HepG2 (cell line): ENCODE measurements around the gene ZBTB14. TPM values are rescaled to one million over a fixed set of nuclear protein-coding genes. Genes with fewer than 3 reads are reported as not detected.

Experiments
- BORCS8-MEF2B ChIP-seq: sonication (generic); formaldehyde crosslinking; IDR thresholded peaks from 2 replicates; pipeline ENCODE4 v1.8.0; 2022; ENCODE audit warnings: mild to moderate bottlenecking, missing genetic modification reagents
- FOSL1 ChIP-seq: sonication (generic); formaldehyde crosslinking; IDR thresholded peaks from 2 replicates; pipeline ENCODE4 v1.9.0; 2021; ENCODE audit warnings: missing genetic modification reagents, borderline replicate concordance
- PAXIP1 ChIP-seq: sonication (generic); formaldehyde crosslinking; conservative IDR thresholded peaks from 2 replicates; pipeline ENCODE4 v1.4.0; 2020; ENCODE audit warnings: mild to moderate bottlenecking, missing genetic modification reagents, moderate library complexity
- PRDM15 ChIP-seq: sonication (generic); formaldehyde crosslinking; IDR thresholded peaks from 2 replicates; pipeline ENCODE4 v1.4.0; 2020; ENCODE audit warnings: missing genetic modification reagents
- SIX4 ChIP-seq: sonication (generic); formaldehyde crosslinking; IDR thresholded peaks from 2 replicates; pipeline ENCODE4 v1.4.0; 2020; ENCODE audit warnings: missing genetic modification reagents
- SKIL ChIP-seq: sonication (generic); formaldehyde crosslinking; IDR thresholded peaks from 2 replicates; pipeline ENCODE4 v1.8.0; 2022; ENCODE audit warnings: missing genetic modification reagents, mild to moderate bottlenecking, moderate library complexity, borderline replicate concordance
- ZFP62 ChIP-seq: sonication (generic); formaldehyde crosslinking; IDR thresholded peaks from 2 replicates; pipeline ENCODE4 v1.4.0; 2020; ENCODE audit warnings: missing genetic modification reagents
- ZFP90 ChIP-seq: sonication (generic); formaldehyde crosslinking; IDR thresholded peaks from 2 replicates; pipeline ENCODE4 v1.8.0; 2022; ENCODE audit warnings: missing genetic modification reagents, mild to moderate bottlenecking, inconsistent platforms, borderline replicate concordance
- ZNF367 ChIP-seq: sonication (generic); formaldehyde crosslinking; IDR thresholded peaks from 2 replicates; pipeline ENCODE4 v1.4.0; 2020; ENCODE audit warnings: missing genetic modification reagents, borderline replicate concordance
- ZNF687 ChIP-seq: sonication (generic); formaldehyde crosslinking; IDR thresholded peaks from 2 replicates; pipeline ENCODE4 v1.5.1; 2020; ENCODE audit warnings: mild to moderate bottlenecking, missing genetic modification reagents, moderate library complexity
- polyA plus RNA-seq, 8 experiments: library from polyadenylated mRNA; depleted of rRNA in 3 of 8; stranded (reverse) in 7 of 8; unstranded in 1 of 8; fragments of >200 nt; fragmentation: Illumina TruSeq in 4 of 8; extraction: Trizol in 4 of 8; gene quantifications; 2 replicates each; pipeline versions ENCODE4 v1.2.1 to v1.2.3, GENCODE V29; 2011 to 2016; ENCODE audit warnings: low read depth in 4 of 8, missing spikeins in 1 of 8, mixed read lengths in 1 of 8; ENCODE audit not compliant: insufficient read depth in 1 of 8
- total RNA-seq, 5 experiments: library from RNA; depleted of rRNA; stranded (reverse); fragments of >200 nt; fragmentation: Illumina TruSeq; extraction: Trizol; gene quantifications; 2 replicates each; pipeline ENCODE4 v1.2.3, GENCODE V29; 2016; ENCODE audit warnings: low read depth in 1 of 5
- TF ChIP-seq, protein P1 (sequence below): sonication (generic); formaldehyde crosslinking; IDR thresholded peaks from 2 replicates; pipeline ENCODE4 v1.8.1; 2022; ENCODE audit warnings: mild to moderate bottlenecking, missing genetic modification reagents
- TF ChIP-seq, protein P2 (sequence below): IDR thresholded peaks from 2 replicates; pipeline ENCODE4 v1.6.1; 2012; ENCODE audit warnings: inconsistent platforms

Gene ZBTB14
- total and polyA plus RNA-seq, 2 of the 13 experiments (the other 11 are each of a cell fraction or from before 2014, with no cell fraction given): 8.0 to 14.4 TPM

- TF ChIP-seq SKIL (CRISPR knock-in tag) (peak; percentile 61; the same call in 1 of the 2 replicates), ZFP62 (CRISPR knock-in tag) (no peak), BORCS8-MEF2B (CRISPR knock-in tag) (peak; percentile 46; the same call in 1 of the 2 replicates), FOSL1 (CRISPR knock-in tag) (no peak), PRDM15 (CRISPR knock-in tag) (no peak), ZNF367 (CRISPR knock-in tag) (0 out of 2 replicates have a peak, but pooled peaks have one; percentile 19), SIX4 (CRISPR knock-in tag) (peak; percentile 87), ZFP90 (CRISPR knock-in tag) (peak; percentile 54; the same call in 1 of the 2 replicates), ZNF687 (peak; percentile 87), PAXIP1 (peak; percentile 88)
- TF ChIP-seq, protein P1, sequence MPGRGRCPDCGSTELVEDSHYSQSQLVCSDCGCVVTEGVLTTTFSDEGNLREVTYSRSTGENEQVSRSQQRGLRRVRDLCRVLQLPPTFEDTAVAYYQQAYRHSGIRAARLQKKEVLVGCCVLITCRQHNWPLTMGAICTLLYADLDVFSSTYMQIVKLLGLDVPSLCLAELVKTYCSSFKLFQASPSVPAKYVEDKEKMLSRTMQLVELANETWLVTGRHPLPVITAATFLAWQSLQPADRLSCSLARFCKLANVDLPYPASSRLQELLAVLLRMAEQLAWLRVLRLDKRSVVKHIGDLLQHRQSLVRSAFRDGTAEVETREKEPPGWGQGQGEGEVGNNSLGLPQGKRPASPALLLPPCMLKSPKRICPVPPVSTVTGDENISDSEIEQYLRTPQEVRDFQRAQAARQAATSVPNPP (CRISPR knock-in tag): no peak
- TF ChIP-seq, protein P2, sequence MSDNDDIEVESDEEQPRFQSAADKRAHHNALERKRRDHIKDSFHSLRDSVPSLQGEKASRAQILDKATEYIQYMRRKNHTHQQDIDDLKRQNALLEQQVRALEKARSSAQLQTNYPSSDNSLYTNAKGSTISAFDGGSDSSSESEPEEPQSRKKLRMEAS: peak; percentile 56; the same call in 1 of the 2 replicates
Observed at GRCh38 chr18:5298156-5298852, 2.8 kb upstream of the ZBTB14 start (continued).
